ENCODE measurements around the gene DES.

Gene DES

GRCh38 chr2:219437690-219438206, 19.6 kb downstream of the DES start:
- Histone ChIP-seq H2AFZ (ENCODE audit: low read depth, low read length) (no peak overlapping the region), H3K4me1 (ENCODE audit: low read length) (no peaks in the 10 kb centered on the region), H4K20me1 (ENCODE audit: insufficient read depth, low read length) (no peaks in the 10 kb centered on the region), H3K4me3 (ENCODE audit: low read length) (no peak overlapping the region), H3K79me2 (ENCODE audit: low read length) (no peaks in the 10 kb centered on the region), H3K9me3 (ENCODE audit: insufficient read depth, low read length) (no peaks in the 10 kb centered on the region), H3K36me3 (replicated peaks; ENCODE audit: low read depth, low read length) (no peaks in the 10 kb centered on the region), H3K27me3 (ENCODE audit: low read depth, low read length) (peaks cover 11% of the 10 kb centered on the region), H3K4me2 (ENCODE audit: low read length) (no peak overlapping the region), H3K27ac (ENCODE audit: low read length) (no peak overlapping the region), H3K9ac (ENCODE audit: low read length) (no peak overlapping the region)
- TF ChIP-seq EZH2phosphoT487 (IDR thresholded peaks at IDR 0.05; ENCODE audit: low read depth) (no peak), CTCF (IDR thresholded peaks at IDR 0.05; ENCODE audit: low read depth, low read length) (no peak)

GRCh38 chr2:219438453-219438852, 20.3 kb downstream of the DES start:
- Histone ChIP-seq H3K9ac (ENCODE audit: low read length) (no peak overlapping the region), H4K20me1 (ENCODE audit: insufficient read depth, low read length) (no peaks in the 10 kb centered on the region), H3K4me3 (ENCODE audit: low read length) (no peak overlapping the region), H3K36me3 (replicated peaks; ENCODE audit: low read depth, low read length) (no peaks in the 10 kb centered on the region), H2AFZ (ENCODE audit: low read depth, low read length) (no peak overlapping the region), H3K4me1 (ENCODE audit: low read length) (no peaks in the 10 kb centered on the region), H3K4me2 (ENCODE audit: low read length) (no peak overlapping the region), H3K27ac (ENCODE audit: low read length) (no peak overlapping the region), H3K9me3 (ENCODE audit: insufficient read depth, low read length) (no peaks in the 10 kb centered on the region), H3K79me2 (ENCODE audit: low read length) (no peaks in the 10 kb centered on the region), H3K27me3 (ENCODE audit: low read depth, low read length) (peaks cover 11% of the 10 kb centered on the region)
- TF ChIP-seq EZH2phosphoT487 (IDR thresholded peaks at IDR 0.05; ENCODE audit: low read depth) (no peak), CTCF (IDR thresholded peaks at IDR 0.05; ENCODE audit: low read depth, low read length) (no peak)

- Histone ChIP-seq H3K79me2 (ENCODE audit: low read length) (no peaks in the 10 kb centered on the region), H3K4me1 (ENCODE audit: low read length) (no peaks in the 10 kb centered on the region), H3K4me3 (ENCODE audit: low read length) (no peak overlapping the region)
These were observed 21.3 kb downstream of the DES start for GRCh38 chr2:219439506-219439905.

More at GRCh38 chr2:219439506-219439905, 21.3 kb downstream of the DES start:
- H4K20me1 ChIP-seq (ENCODE audit: insufficient read depth, low read length), result no peaks in the 10 kb centered on the region
- TF ChIP-seq EZH2phosphoT487 (IDR thresholded peaks at IDR 0.05; ENCODE audit: low read depth), result no peak
- TF ChIP-seq CTCF (IDR thresholded peaks at IDR 0.05; ENCODE audit: low read depth, low read length), result no peak
- H3K4me2 ChIP-seq (ENCODE audit: low read length), result no peak overlapping the region
- H3K36me3 ChIP-seq (replicated peaks; ENCODE audit: low read depth, low read length), result no peaks in the 10 kb centered on the region
- H3K27me3 ChIP-seq (ENCODE audit: low read depth, low read length), result peaks cover 11% of the 10 kb centered on the region
- H3K9me3 ChIP-seq (ENCODE audit: insufficient read depth, low read length), result no peaks in the 10 kb centered on the region
- no peak overlapping the region for H3K27ac ChIP-seq (ENCODE audit: low read length)
- H3K9ac ChIP-seq (ENCODE audit: low read length), result no peak overlapping the region
- H2AFZ ChIP-seq (ENCODE audit: low read depth, low read length), result no peak overlapping the region
